SHP77 (cell line): Measurements from ENCODE around the gene RPL3.

ENCODE experiments used
- DNase-seq, 2 experiments: peaks; one replicate each; lab custom pipeline; 2025; lab: John Stamatoyannopoulos, UW

Gene RPL3

DNA sequence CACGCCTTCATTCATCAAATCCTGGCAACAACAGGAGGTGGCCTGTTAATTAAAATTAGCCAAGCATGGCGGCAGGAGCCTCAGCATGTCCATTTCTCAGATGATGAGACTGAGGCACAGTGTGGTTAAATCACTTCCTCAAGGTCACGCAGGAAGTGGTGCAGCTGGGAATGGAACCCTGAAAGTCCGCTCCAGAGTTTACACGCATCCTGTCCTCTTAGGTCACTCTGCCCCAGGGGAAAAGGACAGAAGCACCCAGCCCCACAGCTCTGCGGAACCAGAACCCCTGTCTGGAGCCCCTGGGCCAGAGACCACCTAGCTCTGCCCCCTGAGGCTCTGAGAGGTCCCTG lies 19.6 kb downstream of the RPL3 start:
- no peak for DNase-seq

DNA sequence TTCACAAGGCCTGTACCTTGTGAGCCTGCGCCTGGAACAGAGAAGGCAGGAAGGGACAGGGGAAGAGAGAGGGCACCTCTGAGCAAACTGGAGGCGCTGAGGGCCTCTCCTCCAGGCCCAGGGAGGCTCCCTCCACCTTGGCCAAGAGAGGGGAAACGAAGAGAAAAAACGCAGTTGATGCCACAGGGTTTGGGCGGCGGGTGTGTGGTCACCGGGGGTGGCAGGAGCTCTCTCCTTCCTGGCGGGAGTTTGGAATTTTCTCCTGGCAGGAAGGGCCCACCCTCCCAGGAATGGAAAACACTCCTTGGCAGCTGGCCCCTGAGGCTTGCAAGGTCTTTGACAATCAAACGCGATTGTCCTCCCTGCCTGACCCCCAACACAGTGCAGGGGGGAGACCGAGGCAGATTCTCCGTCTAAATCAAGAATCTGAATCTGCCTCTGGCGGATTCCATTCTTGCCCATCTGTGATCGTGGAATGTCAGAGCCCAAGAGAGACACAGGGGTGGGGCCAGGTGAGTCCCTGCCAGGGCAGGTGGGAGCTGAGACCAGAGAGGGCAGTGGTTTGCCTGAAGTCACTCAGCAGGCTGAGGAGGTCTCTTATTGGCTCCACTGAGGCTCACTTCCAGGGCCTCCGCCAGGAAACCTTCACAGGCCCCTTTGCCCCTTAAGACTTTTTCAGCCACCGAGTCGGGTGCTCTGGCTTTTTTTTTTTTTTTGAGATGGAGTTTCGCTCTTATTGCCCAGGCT lies 21.0 kb downstream of the RPL3 start:
- DNase-seq, result no peak

DNA sequence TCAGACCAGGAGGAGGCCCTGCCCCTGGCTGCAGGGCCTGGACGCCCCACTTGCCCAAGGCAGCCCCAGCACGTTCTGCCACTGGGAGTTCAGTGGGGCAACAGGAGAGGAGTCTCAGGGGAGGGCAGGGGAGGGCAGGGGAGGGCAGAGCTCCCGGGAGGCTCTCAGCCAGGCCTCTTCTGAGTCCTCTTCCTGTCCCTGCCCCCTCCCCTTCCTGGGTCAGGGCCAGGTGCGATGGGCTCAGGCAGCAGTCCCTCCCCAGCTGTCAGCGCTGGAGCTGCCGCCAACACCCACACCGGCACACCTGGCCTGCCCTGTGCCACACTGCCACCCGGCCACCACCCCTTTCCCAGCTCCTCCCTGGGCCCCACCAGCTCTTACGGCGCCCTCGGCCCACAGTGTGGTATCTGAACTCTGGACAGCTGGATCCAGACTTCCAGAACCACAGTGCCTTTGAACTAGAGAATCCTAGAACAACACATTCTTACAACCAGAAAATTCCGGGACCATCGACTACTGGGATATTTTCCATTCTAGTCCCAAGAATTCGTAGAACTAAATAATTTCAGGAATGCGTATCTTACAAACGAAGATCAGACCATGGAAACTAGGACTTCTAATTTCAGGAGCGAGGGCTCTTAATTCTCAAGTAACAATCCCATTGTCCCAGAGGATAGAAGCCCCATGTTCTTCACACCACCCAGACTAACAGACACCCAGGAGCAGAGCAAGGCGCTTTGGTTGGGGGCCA lies 21.8 kb downstream of the RPL3 start:
- DNase-seq, result peak; percentile 79 to 82

DNA sequence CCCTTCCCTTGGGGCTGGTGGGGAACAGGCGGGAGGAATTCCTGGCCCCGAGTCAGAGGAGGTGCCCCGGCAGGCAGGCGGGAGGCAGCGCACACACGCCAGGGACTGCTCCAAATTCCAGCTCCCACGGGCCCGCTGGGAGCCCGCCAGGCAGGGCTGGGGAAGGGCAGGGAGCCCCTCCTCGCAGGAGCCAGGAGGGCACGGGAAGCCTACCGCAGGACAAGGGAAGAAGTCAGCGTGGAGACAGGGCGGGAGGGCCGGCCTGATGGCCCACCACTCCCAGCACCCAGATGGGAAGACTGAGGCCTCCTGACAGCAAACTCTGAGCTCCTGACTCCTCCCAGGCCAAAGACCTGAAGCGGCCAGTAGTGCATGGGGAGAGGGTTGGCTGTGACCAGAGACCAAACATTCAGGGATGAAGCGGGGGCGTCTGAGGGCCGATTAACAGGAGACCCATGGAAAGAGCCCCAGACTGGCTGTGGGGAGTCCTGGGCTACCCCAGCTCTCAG lies 22.4 kb downstream of the RPL3 start:
- no peak for DNase-seq

DNA sequence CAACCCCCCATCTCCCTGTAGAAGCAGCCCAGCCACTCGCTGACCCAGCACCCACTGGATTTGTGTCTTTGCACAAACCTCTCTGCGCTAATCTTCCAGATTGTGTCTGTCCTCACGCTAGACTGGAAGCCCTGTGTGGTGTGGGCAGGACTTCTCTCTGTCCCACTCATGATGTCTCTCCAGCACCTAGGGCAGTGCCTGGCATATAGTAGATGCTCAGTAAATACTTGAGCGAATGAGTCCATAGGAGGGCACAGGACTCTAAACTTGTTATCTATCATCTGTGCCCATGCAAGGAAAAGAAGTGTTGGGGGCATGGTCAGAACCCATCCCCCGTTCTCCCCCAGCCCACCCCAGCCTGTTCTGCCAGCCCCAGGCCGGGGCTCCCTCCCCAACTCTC lies 22.9 kb downstream of the RPL3 start:
- no peak for DNase-seq

DNA sequence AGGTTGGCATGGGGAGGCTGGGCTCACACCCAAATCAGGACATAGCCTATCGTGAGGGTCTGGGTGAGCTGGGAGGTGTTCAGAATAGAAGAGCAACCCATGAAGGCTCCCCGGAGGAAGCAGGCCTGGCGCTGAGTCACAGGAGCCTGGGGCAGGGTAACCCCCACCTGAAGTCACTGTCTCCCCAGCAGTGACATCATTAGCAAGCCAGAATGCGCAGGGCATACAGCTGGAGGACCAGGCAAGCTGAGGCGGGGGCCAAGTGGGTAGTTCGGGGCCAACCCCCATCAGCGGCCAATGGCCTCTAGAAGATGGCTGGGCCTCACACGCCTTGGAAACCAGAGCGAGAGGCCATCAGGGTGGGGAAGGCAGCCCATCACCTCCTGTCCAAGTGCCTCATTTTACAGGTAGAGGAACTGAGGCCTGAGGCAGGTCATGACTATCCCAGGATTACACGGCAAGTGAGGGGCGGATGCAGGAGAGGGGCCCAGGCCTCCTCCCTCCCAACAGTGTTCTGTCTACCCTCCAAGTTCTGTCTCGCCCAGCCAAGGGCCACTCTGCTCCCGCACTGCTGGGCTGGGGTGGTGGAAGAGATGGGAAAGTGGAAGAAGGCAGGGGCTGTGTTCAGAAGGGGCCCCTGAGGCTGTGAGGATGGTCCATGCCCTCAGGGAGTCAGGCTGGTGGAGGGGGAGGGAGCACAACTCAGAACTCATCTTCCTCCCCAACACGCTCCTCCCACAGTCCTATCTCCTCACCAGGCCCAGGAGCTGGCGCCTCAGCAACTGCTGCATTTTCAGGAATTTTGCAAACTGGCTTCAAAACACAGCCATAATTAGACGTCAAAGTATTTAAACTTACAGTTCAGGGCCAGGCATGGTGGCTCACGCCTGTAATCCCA lies 24.6 kb downstream of the RPL3 start:
- DNase-seq, result no peak

DNA sequence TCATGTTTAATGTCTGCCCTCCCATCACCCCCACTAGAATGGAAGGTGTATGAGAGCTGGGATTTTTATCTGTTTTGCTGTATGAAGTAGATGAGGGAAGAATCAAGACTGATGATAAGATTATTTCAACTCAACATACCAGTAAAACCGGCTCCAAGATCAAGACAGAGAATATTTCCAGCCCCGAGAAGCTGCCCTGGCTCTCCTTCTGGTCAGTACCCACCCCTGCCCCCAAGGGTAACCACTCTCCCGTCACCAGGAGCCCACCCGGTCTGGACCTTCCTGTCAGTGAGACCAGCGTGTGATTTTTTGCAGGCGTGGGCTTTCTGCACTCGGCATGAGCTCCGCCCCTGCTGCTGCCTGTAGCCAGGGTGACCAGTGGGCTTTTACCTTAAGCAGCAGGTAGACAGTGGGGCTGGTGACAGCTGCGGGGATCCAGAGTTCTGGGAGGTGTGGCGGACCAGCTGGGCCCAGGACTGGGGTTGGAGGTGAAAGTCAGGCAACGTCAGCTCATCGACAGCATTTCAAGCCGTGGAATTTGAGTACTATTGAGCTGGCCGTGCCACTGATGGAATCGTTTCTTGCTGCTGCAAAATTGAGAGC lies 25.6 kb downstream of the RPL3 start:
- no peak for DNase-seq

DNA sequence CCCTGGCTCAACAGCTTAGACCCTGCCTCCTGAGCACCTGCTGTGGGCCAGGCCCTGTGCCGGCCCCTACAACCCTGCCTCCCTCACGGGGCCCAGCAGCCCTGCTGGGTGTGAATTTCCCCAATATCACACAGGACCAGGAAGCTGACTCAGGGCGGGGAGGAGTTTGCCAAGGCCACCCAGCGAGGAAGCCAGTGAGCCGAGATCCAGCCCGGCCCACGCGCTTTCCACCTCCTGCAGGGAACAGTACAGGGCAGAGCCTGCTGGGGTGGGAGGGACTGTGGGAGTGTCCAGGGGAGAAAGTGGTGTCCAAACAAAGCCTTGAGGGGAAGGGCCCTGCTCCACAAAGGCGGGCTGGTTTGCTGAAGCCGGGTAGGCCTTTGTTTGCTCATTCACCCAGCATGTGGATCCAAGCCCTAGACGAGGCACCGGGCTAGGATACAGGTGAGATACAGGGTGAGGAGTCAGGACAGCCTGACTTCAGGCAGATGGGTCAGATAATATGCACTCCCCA lies 26.8 kb downstream of the RPL3 start:
- DNase-seq, result peak in 1 of 2 experiments; percentile 45

DNA sequence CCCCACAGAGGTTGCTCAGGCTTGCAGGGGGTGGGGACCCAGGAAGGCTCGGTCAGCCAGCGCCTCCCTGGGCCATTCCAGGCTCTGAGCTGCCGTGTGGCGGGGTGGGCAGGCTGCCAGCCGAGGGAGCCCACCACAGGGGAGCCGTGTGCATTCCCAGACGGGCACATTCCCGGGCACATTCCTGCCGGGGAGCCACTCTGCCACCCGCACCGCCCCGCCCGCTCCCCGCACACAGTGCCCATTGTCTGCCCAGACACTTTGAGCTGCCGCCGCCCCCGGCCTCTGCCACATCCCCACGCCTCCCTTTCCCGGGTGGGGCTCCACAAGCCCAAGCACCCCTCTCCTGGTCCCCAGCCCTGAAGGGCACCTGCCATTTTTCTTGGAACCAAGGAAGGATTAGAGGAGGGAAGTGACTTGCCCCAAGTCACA lies 27.4 kb downstream of the RPL3 start:
- no peak for DNase-seq

DNA sequence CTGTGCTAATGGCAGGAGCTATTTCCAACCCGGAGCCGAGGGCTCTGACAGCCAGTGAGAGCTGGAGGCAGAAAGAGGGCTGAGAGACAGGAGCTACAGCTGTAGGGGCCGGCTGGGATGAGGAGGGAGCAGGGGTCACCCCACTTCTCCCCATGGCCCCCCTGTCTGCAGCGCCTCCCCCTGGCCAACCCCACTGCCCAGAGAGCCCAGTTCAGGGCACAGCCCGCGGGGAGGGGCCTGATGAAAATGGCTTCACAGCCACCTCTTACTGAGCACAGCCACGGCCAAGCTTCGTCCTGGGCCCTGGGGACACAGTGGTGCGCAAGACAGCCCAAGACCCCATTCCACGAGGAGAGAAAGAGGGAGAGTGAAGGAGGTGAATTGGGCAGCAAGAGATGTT lies 27.9 kb downstream of the RPL3 start:
- DNase-seq, result no peak

DNA sequence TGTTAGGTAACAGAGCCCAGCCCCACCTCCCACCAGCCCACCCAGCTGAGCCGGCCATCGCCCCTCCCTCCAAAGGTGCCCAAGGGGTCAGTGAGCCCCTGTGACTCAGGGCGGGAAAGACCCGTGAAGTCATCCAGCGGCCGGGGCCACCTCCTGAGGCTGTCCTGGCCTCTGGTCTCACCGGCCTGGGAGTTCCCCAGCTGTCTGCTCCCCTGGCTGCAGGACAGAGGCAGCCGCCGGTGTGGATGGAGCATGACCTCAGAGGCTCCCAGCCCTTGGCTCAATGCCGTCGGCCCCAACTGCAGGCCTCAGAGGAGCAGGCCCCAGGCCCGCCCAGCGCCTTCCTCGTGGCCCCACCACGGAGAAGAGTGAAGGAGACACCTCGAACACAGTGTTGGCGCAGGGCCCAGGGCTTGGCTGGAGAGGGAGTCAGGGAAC lies 28.7 kb downstream of the RPL3 start:
- DNase-seq, result no peak

DNA sequence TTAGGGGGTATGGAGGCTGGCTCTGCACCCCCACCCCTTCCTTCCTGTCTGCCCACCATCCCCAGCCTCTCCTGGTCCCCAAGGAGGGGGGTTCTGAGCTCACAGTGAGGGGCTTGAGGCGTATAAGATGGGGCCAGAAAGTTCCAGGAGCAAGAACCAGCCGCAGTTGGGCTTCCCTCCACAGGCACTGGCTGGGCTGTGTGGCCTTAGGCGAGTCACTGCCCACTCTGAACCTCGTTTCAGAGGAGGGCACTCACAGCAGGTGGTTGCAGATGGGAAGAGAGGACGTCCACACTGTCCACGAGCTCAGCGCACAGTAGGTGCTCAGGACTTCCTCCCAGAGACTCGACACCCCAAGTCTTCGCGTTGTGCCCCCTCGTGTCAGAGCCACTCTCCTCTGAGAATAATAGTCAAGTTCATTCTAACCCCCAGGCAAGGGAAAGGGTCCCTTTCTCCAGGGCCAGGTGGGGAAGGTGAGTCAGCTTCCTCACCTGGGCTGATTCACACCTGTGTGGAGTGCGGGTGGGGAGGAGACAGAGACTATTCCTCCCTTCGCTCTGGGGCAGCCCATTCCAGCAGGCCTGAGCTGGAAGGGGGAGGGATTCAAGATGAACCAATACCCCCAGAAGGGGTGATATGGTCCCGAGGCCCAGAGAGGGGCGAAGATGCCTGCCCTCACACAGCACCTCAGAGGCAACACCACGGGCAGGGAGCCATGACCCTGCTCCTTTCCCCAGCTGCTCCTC lies 29.3 kb downstream of the RPL3 start:
- DNase-seq, result no peak

DNA sequence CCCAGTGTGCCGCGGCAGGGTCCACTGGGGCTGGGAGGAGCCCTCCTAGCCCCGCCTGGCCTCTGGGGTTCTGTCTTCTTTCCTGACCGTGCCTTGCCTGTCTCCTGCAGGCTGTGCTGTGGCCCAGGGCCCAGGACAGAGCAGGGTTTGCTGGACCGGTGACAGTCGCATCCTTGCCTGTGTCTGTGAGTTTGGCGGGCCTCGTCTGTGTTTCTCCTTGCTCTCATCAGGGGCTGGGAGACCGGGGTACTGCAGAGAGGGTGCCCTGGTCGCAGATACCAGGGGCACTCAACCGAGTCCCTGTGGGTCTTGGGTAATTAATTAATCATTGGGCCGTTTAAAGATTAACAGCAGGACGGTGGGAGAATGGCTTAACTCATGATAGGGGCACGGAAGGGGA lies 29.9 kb downstream of the RPL3 start:
- no peak for DNase-seq

DNA sequence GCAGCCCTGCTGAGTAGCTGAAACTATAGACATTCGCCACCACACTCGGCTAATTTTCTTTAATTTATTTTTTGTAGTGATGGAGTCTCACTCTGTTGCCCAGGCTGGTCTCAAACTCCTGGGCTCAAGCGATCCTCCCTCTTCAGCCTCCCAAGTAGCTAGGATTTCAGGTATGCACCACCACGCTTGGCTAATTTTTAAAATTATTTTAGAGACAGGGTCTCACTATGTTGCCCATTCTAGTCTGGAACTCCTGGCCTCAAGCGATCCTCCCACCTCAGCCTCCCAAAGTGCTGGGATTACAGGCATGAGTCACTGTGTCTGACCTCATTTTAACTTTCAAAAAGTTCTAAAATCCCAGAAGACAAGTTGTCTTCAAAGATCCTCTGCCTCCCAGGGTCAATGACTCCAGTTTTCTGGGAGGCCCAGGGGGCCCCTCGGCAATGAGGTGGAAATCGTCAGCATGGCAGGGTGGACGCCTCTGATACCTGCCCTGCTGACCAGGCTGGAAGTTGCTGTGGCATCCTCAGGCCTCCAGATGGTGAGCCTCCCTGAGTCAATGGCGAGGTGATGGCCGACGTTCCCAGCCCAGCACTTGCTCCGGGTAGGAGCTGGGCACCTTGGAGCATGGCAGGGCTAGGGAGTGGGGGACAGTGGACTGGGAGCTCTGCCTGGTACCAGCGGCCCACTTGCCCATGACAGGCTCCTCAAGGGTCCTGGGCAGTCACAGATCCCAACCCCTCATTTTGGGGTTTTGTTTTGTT lies 31.1 kb downstream of the RPL3 start:
- DNase-seq, result no peak

DNA sequence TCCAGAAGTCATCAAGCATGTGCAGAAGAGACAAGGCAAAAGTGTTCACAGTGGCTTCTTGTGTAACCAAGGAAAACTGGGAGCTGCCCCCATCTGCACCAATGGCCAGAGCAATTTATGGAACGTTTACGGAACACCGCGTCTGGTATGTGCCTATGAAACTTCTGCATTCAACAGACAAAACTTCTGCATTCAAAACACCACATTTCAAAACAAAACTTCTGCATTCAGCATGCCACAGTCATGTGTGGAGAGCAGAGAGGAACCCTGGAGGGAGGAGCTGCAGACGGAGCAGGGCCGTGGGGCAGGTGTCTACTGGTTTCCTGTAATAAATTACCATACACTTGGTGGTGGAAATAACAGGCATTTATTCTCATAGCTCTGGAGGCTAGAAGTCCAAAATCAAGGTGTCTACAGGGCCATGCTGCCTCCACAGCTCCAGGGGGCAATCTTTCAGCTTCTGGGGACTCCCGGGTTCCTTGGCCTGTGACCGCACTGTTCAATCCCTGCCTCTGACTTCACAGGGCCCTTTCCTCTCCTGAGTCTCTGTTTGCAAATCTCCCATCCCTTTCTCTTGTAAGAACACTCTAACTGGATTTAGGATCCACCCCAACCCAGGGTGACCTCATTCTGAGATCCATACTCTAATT lies 32.2 kb downstream of the RPL3 start:
- no peak for DNase-seq

DNA sequence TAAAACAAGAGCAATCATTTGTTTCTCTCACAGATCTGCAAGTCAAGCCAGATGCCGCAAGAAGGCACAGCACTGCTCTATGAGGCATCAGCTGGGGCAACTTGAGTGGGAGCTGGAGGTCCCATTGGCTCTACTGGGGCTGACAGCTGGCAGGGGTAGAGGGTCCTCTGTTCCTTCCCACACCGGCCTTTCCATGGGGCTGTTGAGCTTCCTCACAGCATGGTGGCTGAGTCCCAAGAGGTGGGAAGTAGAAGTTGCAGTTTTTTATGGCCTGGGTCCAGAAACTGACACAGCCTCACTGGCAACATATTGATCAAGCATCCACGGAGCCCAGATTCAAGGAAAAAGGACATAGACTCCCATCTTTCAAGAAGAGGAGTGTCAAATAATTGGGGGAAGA lies 34.4 kb downstream of the RPL3 start:
- DNase-seq, result no peak

DNA sequence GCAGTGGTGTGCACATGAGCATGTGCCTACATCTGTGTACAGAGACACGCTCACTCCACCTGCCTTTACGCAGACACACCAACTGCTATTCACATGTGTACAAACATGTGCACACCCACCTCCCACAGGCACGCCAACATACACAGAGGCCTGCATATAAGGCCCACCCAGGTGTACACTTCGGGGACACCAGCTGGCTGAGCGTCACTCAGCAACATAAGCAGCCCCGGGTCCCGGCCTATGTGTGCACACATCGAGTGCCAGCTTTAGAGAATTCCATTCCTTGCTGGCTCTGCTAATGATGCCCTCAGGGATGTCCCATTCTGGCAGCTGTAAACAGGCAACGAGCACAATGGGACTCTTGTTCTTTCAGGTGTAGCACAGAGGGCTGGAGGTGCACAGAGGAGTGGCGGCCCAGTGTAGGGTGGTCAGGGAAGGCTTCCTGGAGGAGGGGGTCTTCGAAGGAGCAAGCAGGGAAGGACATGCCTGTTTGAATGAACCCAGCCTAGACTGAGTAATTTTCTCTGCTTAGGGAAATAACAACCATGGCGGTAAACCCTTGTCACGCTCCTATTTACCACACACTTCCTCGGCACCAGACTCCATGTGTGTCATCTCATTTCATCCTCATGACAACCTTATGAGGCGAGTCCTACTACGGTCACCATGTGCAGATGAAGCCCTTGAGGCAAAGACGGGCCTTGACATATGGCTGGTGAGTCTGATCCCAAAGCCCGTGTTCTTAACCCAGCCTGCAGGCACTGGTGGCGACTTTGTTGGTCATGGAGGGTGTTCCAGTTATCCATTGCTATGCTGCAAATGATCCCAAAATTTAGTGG lies 35.1 kb downstream of the RPL3 start:
- DNase-seq, result no peak

DNA sequence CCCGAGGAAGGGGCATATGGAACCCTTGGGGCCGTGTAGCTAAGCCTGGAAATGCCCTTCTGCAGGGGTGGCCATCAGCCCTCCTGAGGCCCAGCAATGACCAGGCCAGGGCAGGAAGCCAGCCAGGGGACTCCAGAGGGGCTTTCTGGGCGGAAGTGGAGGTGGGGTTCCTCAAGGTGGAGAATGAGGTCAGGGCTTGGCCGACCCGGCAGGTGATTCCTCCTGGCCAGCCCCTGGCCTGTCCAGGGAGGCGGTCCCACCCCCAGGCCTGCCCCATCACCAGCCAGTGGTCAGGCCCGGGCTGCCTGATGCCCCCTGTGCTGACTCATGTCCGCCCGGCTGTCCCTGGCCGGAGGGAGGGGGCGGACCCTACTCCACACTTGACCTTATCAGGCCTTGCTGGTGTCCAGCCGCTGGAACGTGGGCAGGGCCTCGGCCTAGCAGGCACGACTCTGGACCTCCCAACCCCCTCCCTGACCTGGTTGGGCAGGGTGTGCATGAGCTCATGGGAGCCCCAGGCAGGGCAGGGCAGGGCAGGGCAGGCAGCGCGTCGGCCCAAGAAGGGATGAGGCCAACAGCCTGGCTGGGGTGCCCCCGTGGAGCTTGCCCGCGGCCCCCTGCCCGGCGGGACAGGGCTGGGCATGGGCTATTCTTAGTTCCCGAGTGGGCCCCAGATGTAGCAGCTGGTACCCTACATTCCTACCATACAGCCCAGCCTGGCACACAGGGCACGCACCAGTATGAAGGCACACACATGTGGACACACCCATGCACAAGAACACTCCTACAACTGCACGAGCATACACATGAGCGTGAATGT lies 35.9 kb downstream of the RPL3 start:
- DNase-seq, result no peak
